ENCODE results near the gene OTOP2.

Gene OTOP2

GRCh38 chr17:74949455-74950115, 25.5 kb downstream of the OTOP2 start:
- no peak overlapping the region for H3K27ac ChIP-seq (ENCODE audit: low read length)
- H3K4me3 ChIP-seq (ENCODE audit: low read length) = no peak overlapping the region

GRCh38 chr17:74950207-74950606, 26.1 kb downstream of the OTOP2 start:
- H3K36me3 ChIP-seq (ENCODE audit: control insufficient read depth, low read depth, low read length) = no peaks in the 10 kb centered on the region
- H3K4me3 ChIP-seq (ENCODE audit: low read length) = no peak overlapping the region
- H3K4me1 ChIP-seq (ENCODE audit: control insufficient read depth, low read depth, low read length) = no peaks in the 10 kb centered on the region
- H3K27me3 ChIP-seq (ENCODE audit: control insufficient read depth, insufficient read depth, low read length) = peaks cover 6% of the 10 kb centered on the region
- no peak overlapping the region for H3K27ac ChIP-seq (ENCODE audit: low read length)
- no peaks in the 10 kb centered on the region for H3K9me3 ChIP-seq (ENCODE audit: control insufficient read depth, low read depth, low read length)
- H3K9ac ChIP-seq (ENCODE audit: low read length) = no peak overlapping the region

More at GRCh38 chr17:74949455-74950115, 25.5 kb downstream of the OTOP2 start:
- Histone ChIP-seq H3K27me3 (ENCODE audit: control insufficient read depth, insufficient read depth, low read length) (peaks cover 6% of the 10 kb centered on the region), H3K9ac (ENCODE audit: low read length) (no peak overlapping the region), H3K36me3 (ENCODE audit: control insufficient read depth, low read depth, low read length) (no peaks in the 10 kb centered on the region), H3K4me1 (ENCODE audit: control insufficient read depth, low read depth, low read length) (no peaks in the 10 kb centered on the region), H3K9me3 (ENCODE audit: control insufficient read depth, low read depth, low read length) (no peaks in the 10 kb centered on the region)

- no peak overlapping the region for H3K4me3 ChIP-seq (ENCODE audit: low read length)
- H3K9ac ChIP-seq (ENCODE audit: low read length) = no peak overlapping the region
- peaks cover 6% of the 10 kb centered on the region for H3K27me3 ChIP-seq (ENCODE audit: control insufficient read depth, insufficient read depth, low read length)
- no peaks in the 10 kb centered on the region for H3K4me1 ChIP-seq (ENCODE audit: control insufficient read depth, low read depth, low read length)
- H3K27ac ChIP-seq (ENCODE audit: low read length) = no peak overlapping the region
- H3K36me3 ChIP-seq (ENCODE audit: control insufficient read depth, low read depth, low read length) = no peaks in the 10 kb centered on the region
- no peaks in the 10 kb centered on the region for H3K9me3 ChIP-seq (ENCODE audit: control insufficient read depth, low read depth, low read length)
Observed at GRCh38 chr17:74951065-74951464, 27.0 kb downstream of the OTOP2 start.

GRCh38 chr17:74951680-74952421, 27.8 kb downstream of the OTOP2 start:
- Histone ChIP-seq H3K4me1 (ENCODE audit: control insufficient read depth, low read depth, low read length) (no peaks in the 10 kb centered on the region), H3K27ac (ENCODE audit: low read length) (no peak overlapping the region), H3K27me3 (ENCODE audit: control insufficient read depth, insufficient read depth, low read length) (peaks cover 6% of the 10 kb centered on the region), H3K9ac (ENCODE audit: low read length) (no peak overlapping the region), H3K36me3 (ENCODE audit: control insufficient read depth, low read depth, low read length) (no peaks in the 10 kb centered on the region), H3K9me3 (ENCODE audit: control insufficient read depth, low read depth, low read length) (no peaks in the 10 kb centered on the region), H3K4me3 (ENCODE audit: low read length) (no peak overlapping the region)

- H3K9me3 ChIP-seq (ENCODE audit: control insufficient read depth, low read depth, low read length) = no peaks in the 10 kb centered on the region
- no peak overlapping the region for H3K9ac ChIP-seq (ENCODE audit: low read length)
- no peak overlapping the region for H3K4me3 ChIP-seq (ENCODE audit: low read length)
- peaks cover 6% of the 10 kb centered on the region for H3K27me3 ChIP-seq (ENCODE audit: control insufficient read depth, insufficient read depth, low read length)
- H3K4me1 ChIP-seq (ENCODE audit: control insufficient read depth, low read depth, low read length) = no peaks in the 10 kb centered on the region
- no peak overlapping the region for H3K27ac ChIP-seq (ENCODE audit: low read length)
- H3K36me3 ChIP-seq (ENCODE audit: control insufficient read depth, low read depth, low read length) = no peaks in the 10 kb centered on the region
Observed at GRCh38 chr17:74952431-74953133, 28.5 kb downstream of the OTOP2 start.

GRCh38 chr17:74953134-74953687, 29.1 kb downstream of the OTOP2 start:
- no peaks in the 10 kb centered on the region for H3K36me3 ChIP-seq (ENCODE audit: control insufficient read depth, low read depth, low read length)
- peaks cover 9% of the 10 kb centered on the region for H3K27me3 ChIP-seq (ENCODE audit: control insufficient read depth, insufficient read depth, low read length)
- H3K4me3 ChIP-seq (ENCODE audit: low read length) = no peak overlapping the region
- H3K4me1 ChIP-seq (ENCODE audit: control insufficient read depth, low read depth, low read length) = no peaks in the 10 kb centered on the region
- no peaks in the 10 kb centered on the region for H3K9me3 ChIP-seq (ENCODE audit: control insufficient read depth, low read depth, low read length)
- no peak overlapping the region for H3K27ac ChIP-seq (ENCODE audit: low read length)
- no peak overlapping the region for H3K9ac ChIP-seq (ENCODE audit: low read length)

- no peaks in the 10 kb centered on the region for H3K4me1 ChIP-seq (ENCODE audit: control insufficient read depth, low read depth, low read length)
- H3K27me3 ChIP-seq (ENCODE audit: control insufficient read depth, insufficient read depth, low read length) = peaks cover 16% of the 10 kb centered on the region
- no peak overlapping the region for H3K27ac ChIP-seq (ENCODE audit: low read length)
- H3K9ac ChIP-seq (ENCODE audit: low read length) = no peak overlapping the region
- H3K9me3 ChIP-seq (ENCODE audit: control insufficient read depth, low read depth, low read length) = no peaks in the 10 kb centered on the region
- H3K4me3 ChIP-seq (ENCODE audit: low read length) = no peak overlapping the region
- no peaks in the 10 kb centered on the region for H3K36me3 ChIP-seq (ENCODE audit: control insufficient read depth, low read depth, low read length)
Observed at GRCh38 chr17:74954115-74954514, 30.0 kb downstream of the OTOP2 start.

- Histone ChIP-seq H3K9ac (ENCODE audit: low read length) (no peak overlapping the region), H3K27me3 (ENCODE audit: control insufficient read depth, insufficient read depth, low read length) (peaks cover 19% of the 10 kb centered on the region), H3K36me3 (ENCODE audit: control insufficient read depth, low read depth, low read length) (no peaks in the 10 kb centered on the region), H3K4me3 (ENCODE audit: low read length) (no peak overlapping the region), H3K4me1 (ENCODE audit: control insufficient read depth, low read depth, low read length) (no peaks in the 10 kb centered on the region), H3K9me3 (ENCODE audit: control insufficient read depth, low read depth, low read length) (no peaks in the 10 kb centered on the region), H3K27ac (ENCODE audit: low read length) (no peak overlapping the region)
Observed at GRCh38 chr17:74954665-74955421, 30.8 kb downstream of the OTOP2 start.

GRCh38 chr17:74956093-74956492, 32.0 kb downstream of the OTOP2 start:
- Histone ChIP-seq H3K4me3 (ENCODE audit: low read length) (no peak overlapping the region), H3K9ac (ENCODE audit: low read length) (no peak overlapping the region), H3K27ac (ENCODE audit: low read length) (no peak overlapping the region), H3K36me3 (ENCODE audit: control insufficient read depth, low read depth, low read length) (no peaks in the 10 kb centered on the region), H3K4me1 (ENCODE audit: control insufficient read depth, low read depth, low read length) (no peaks in the 10 kb centered on the region), H3K9me3 (ENCODE audit: control insufficient read depth, low read depth, low read length) (no peaks in the 10 kb centered on the region), H3K27me3 (ENCODE audit: control insufficient read depth, insufficient read depth, low read length) (peaks cover 19% of the 10 kb centered on the region)

- Histone ChIP-seq H3K27me3 (ENCODE audit: control insufficient read depth, insufficient read depth, low read length) (peaks cover 13% of the 10 kb centered on the region), H3K9me3 (ENCODE audit: control insufficient read depth, low read depth, low read length) (no peaks in the 10 kb centered on the region), H3K4me1 (ENCODE audit: control insufficient read depth, low read depth, low read length) (no peaks in the 10 kb centered on the region), H3K4me3 (ENCODE audit: low read length) (no peak overlapping the region), H3K36me3 (ENCODE audit: control insufficient read depth, low read depth, low read length) (no peaks in the 10 kb centered on the region), H3K27ac (ENCODE audit: low read length) (no peak overlapping the region), H3K9ac (ENCODE audit: low read length) (no peak overlapping the region)
Observed at GRCh38 chr17:74957935-74958740, 34.1 kb downstream of the OTOP2 start.

Measured in iPS-18a (cell line).